ENCODE measurements around the gene TNFSF10. TPM values are rescaled to one million over a fixed set of nuclear protein-coding genes. Genes with fewer than 3 reads are reported as not detected.

The TNFSF10 gene
- total and polyA plus RNA-seq, 2 donors (not counting 1 experiment from before 2014, with no cell fraction given), result 16.4 to 21.0 TPM

GRCh38 chr3:172562871-172563865 lies 39.9 kb upstream of the TNFSF10 start:
- DNase-seq (no peak), ATAC-seq (ENCODE audit: low read depth) (no peak)
- H4K20me1 ChIP-seq (ENCODE audit: control insufficient read depth, insufficient read depth, low read length, poor library complexity, severe bottlenecking), result no peaks in the 10 kb centered on the region
- H3K4me3 Mint-ChIP-seq, result peak overlapping the region; percentile 6
- POLR2A ChIA-PET, result no interaction called here
- no peaks in the 10 kb centered on the region for H3K27me3 ChIP-seq (replicated peaks in 1 of 4; ENCODE audit: control extremely low read depth in 1 of 4, control insufficient read depth in 3 of 4, insufficient read depth in 4 of 4, low read length in 3 of 4)
- WGBS (ENCODE audit: insufficient coverage), result 15% methylated on average over 3 of the region's 8 CpGs
- intact Hi-C loops (cut with micrococcal nuclease), result no loop called here
- TF ChIP-seq CTCF (IDR thresholded peaks at IDR 0.05) (no peak), EZH2 (IDR thresholded peaks at IDR 0.05; ENCODE audit: borderline replicate concordance, insufficient read depth, low read depth, low read length, poor library complexity, severe bottlenecking) (no peak)
- no peak overlapping the region for H3K4me3 ChIP-seq (ENCODE audit: control extremely low read depth in 1 of 5, extremely low read depth in 1 of 5, insufficient read depth in 1 of 5, low read depth in 2 of 5, low read length in 4 of 5)
- peaks cover 3% of the 10 kb centered on the region for H3K9me3 Mint-ChIP-seq (ENCODE audit: insufficient read depth)
- peak overlapping the region; percentile 36 for H3K4me2 ChIP-seq (replicated peaks; ENCODE audit: low read depth, low read length, poor library complexity, severe bottlenecking)
- CTCF ChIA-PET, result interaction anchor here (1.2 kb wide), 1 partner anchor 73 kb away, joined by 3 read pairs; no protein-coding TSS in a partner anchor
- H3K4me1 Mint-ChIP-seq, result peaks cover 13% of the 10 kb centered on the region
- H3K9ac ChIP-seq (ENCODE audit: low read length), result peak overlapping the region; percentile 14
- no peaks in the 10 kb centered on the region for H3K79me2 ChIP-seq (ENCODE audit: control insufficient read depth, insufficient read depth, low read length)
- no peak overlapping the region for H3K27ac ChIP-seq (ENCODE audit: low read length in 2 of 2)
- no peaks in the 10 kb centered on the region for H3K27me3 Mint-ChIP-seq
- no peaks in the 10 kb centered on the region for H3K9me3 ChIP-seq (ENCODE audit: control extremely low read depth in 1 of 3, control insufficient read depth in 2 of 3, insufficient read depth in 1 of 3, low read length in 2 of 3)
- H2AFZ ChIP-seq (ENCODE audit: insufficient read depth, low read depth, low read length, poor library complexity, severe bottlenecking), result peak overlapping the region; percentile 43
- H3K36me3 ChIP-seq (replicated peaks in 1 of 2; ENCODE audit: control extremely low read depth in 1 of 2, control insufficient read depth in 1 of 2, extremely low read depth in 1 of 2, insufficient read depth in 2 of 2, low read length in 1 of 2), result no peaks in the 10 kb centered on the region
- H3K4me1 ChIP-seq (ENCODE audit: control insufficient read depth in 2 of 2, insufficient read depth in 2 of 2, low read length in 2 of 2), result peaks cover 3 to 4% of the 10 kb centered on the region in 2 donors
- H3K27ac Mint-ChIP-seq, result no peak overlapping the region
